ENCODE data around the gene SORCS3.
A peak's percentile ranks its signal among the peaks of the same experiment; 100 is the strongest.

DNA sequence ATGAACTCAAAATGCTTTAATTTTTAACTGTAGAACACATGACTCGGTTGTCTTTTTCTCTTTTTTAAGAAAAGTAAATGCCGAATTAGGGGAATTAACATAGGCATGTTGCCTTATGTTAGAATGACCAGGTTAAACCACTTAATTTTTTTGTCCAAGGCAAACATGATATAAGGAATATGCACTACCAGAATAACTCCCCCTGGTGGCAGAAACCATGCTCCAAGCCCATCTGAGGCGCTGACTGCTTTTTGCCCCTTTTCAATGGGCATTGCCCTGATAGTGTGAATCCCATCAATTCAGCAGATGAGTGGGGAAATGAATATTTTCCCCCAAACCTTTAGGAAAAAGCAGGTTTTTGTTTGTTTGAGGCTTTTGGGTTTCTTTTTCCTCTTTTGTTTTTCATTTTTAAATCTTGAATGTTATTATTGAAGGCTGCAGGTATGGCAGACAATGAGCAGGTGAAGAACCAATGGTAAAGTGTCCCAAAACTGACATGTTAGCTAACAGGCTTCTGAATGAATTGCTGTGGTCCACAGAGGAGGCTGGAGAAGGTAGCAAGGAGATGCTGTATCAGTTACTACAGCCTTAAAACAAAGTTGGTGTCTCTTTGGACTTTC is 284.3 kb downstream of the SORCS3 start:
- TF ChIP-seq POLR2A (IDR thresholded peaks at IDR 0.05) (no peak), CTCF (IDR thresholded peaks at IDR 0.05) (peak; percentile 44 to 71 (median 58))
